GOT3 (cell line): ENCODE data around the gene SMPD3.

Experiments used
- DNase-seq: peaks from one replicate; lab custom pipeline; 2025; ENCODE audit warnings: mixed read lengths; lab: John Stamatoyannopoulos, UW

SMPD3 gene

GRCh38 chr16:68470461-68471150 lies 22.3 kb upstream of the SMPD3 start:
- DNase-seq, result no peak

DNA sequence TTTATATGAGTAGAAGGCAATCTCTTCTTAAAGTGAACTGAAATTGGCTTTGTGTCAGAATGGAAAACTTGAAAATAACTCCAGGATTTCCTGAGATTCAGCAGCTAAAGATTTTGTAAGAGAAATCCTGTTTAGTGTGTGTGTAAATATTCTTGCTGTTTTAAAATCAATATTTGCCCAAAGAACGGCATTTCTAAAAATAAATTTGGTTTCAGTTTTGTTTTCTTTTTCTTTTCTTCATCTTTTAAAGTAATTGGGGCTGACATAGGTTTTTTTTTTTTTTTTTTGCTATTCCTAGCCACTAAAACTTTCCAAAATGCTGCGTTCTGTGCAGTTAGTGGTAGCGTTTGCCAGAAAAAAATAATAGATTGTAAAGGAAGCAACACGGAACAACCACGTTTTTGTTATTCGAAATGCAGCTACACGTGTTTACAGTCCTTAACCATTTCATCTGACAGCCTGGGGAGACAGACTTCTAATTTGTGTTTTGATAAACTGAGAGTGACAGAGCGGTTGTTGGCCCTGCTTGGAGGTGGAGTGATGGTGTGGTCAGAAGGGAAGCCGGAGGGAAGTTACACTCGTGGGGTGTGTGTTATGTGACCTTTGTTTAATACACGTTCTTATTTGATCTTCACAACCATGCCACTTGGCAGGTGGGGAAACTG lies 21.6 kb upstream of the SMPD3 start:
- DNase-seq, result no peak

GRCh38 chr16:68468842-68469241 lies 20.5 kb upstream of the SMPD3 start:
- no peak for DNase-seq

- DNase-seq, result no peak
These were observed 17.9 kb upstream of the SMPD3 start for GRCh38 chr16:68466174-68466573.

- no peak for DNase-seq
These were observed 15.6 kb upstream of the SMPD3 start for GRCh38 chr16:68463904-68464303.

GRCh38 chr16:68460067-68460466 lies 11.8 kb upstream of the SMPD3 start:
- no peak for DNase-seq

- no peak for DNase-seq
These were observed 11.1 kb upstream of the SMPD3 start for GRCh38 chr16:68459457-68459856.

GRCh38 chr16:68458551-68458950 lies 10.2 kb upstream of the SMPD3 start:
- DNase-seq, result no peak

DNA sequence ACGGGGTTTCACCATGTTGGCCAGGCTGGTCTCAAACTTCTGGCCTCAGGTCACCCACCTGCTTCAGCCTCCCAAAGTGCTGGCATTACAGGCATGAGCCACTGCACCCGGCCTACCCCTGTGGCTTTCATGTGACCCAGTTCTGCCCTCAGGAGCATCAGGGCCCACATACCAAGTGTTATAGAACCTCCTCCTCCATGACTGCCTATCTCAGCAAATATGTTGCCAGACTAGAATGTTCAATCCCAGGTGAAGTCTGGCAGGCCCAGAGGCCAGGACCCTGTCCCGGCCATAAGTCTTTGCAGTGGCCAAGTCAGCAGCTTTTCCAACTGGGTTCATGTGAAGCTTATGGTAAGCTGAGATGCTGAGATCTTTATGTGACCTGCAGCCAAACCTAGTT lies 9.8 kb upstream of the SMPD3 start:
- no peak for DNase-seq

GRCh38 chr16:68455631-68456030 lies 7.3 kb upstream of the SMPD3 start:
- no peak for DNase-seq

GRCh38 chr16:68454920-68455435 lies 6.7 kb upstream of the SMPD3 start:
- no peak for DNase-seq

GRCh38 chr16:68453816-68454215 lies 5.5 kb upstream of the SMPD3 start:
- no peak for DNase-seq

DNA sequence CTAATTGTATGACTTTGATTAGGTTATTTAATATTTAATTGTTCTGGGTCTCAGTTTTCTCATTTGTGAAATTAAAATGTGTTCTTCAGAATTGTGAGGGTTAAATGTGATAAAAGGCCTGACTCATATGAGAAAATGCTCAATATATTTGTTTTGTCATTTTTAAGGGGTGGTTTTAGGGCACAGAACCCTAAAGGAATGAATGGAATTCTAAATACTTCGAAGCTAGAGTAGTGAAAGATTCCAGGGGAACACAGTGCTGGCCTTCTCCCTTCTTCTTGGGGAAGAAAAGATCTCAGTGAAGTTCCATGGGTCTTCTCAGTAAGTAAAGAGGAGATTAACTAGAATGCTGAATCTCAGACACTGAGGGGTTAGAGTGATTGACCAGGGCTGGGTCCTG lies 3.9 kb upstream of the SMPD3 start:
- no peak for DNase-seq

- no peak for DNase-seq
These were observed 3.4 kb upstream of the SMPD3 start for GRCh38 chr16:68451676-68452075.

GRCh38 chr16:68450741-68451255 lies 2.5 kb upstream of the SMPD3 start:
- DNase-seq, result no peak

DNA sequence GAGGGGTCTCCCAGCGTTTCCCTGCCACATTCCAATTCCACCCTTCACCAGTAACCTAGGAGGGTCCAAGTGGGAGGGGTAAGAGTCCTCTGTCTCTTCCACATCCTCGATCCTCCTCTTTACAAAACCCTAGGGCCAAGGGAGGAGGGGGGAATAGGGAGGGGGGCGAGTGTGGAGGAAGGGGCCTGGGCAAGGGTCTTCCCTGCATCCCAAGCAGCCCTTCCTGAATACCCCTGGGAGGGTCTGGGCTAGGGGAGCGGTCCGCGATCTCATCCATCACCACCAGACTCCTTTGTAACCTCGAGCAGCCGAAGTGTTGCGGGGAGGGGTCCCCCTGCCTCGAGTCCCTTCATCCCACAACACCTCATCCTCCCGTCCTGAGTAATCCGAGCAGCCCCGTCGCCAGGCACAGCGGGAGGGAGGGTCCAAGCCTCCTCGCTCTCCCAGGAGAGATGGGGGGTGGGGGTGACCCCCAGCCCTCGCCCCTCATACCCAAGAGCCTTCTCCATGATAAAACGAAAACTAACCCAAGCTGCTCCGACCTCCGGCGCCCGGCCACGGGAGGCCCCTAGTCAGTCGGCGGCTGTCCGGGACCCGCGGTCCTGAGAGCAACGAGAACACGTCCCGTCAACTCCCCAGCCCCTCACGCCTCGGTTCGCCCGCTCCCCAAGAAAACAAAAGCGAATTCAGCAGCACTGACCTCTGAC lies 502 bp downstream of the SMPD3 start:
- DNase-seq, result no peak

DNA sequence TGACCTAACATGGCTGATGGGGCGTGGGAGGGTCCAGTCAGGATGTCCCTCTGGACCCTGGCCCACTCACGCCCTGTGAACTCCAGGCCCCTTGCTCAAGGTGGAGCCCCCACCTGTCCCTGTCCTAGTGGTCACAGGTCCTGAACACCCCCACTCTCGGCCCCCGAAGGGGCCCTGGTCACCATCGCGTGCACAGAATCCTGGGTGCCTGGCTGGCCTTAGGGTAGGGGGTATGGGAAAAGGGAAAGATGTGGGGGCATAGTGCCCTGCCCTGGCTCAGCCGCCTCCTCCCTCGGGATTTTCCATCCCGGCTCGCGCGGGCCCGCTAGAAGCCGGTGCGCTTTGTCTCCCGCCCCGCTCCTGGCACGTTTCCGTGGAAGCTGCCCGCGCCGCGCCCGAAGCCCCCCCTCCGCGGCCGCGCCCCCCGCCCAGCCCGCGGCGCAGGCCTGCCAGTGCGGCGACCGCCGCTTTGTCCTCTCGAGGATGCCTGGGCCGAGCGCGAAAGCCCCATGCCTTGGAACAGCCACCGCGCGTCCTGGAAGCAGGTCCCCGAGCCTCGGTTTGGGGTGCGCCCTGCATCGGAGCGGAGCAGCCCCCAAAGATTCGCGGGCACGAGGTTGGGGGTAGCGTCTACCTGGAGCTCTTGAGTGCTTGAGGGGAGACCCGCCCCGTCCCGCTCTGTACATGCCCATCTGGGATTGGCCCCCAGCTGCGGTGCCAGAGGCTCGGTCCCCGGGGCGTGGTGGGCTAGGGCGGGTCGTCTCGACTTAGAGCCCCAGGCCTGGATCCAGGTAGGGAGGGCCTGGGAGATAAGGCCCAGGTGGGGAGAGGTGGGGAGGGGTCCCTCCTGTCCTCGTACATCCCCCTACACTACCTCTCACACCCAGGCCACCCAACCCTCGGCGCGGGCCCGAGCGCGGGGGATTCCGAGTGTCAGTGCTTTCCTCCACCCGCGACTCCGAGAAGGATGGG lies 1.3 kb downstream of the SMPD3 start:
- DNase-seq, result no peak

DNA sequence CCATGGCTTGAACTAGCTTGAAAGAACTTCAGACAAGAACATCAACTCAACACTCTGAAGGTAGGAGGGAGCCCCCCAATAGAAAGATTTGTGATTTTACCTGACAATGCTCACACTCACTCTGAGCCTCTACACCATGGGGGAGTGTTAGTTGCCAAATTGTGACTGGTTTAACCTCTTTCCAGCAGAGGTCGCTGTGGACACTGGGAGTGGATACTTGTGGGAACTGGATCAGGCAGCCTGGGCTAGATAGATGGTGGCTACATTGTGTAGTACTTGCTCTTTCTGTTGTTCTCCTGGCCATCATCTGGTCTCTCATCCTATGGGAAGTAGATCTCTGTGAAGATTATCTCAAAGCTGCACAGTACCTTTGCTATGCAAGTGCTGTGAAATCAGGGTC lies 2.9 kb downstream of the SMPD3 start:
- DNase-seq, result no peak

GRCh38 chr16:68444056-68444657 lies 4.2 kb downstream of the SMPD3 start:
- no peak for DNase-seq

DNA sequence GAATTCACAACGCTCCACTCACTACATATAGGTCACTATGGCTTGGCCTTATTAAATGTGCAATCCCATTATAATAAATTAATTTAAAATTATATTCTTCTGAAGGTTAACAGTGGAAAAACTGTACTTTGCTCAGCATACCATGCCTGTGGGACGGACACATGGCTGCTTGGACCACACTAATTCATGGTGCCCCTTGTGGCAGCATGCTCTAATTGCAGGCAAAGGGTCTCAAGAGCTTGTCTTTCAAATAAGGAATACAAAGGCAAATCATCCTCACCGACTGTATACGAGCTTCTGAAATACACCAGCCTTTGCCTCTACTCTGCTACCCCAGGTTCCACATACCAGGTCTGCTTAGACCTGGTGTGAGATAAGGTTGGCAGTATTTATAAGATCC lies 11.7 kb downstream of the SMPD3 start:
- no peak for DNase-seq

DNA sequence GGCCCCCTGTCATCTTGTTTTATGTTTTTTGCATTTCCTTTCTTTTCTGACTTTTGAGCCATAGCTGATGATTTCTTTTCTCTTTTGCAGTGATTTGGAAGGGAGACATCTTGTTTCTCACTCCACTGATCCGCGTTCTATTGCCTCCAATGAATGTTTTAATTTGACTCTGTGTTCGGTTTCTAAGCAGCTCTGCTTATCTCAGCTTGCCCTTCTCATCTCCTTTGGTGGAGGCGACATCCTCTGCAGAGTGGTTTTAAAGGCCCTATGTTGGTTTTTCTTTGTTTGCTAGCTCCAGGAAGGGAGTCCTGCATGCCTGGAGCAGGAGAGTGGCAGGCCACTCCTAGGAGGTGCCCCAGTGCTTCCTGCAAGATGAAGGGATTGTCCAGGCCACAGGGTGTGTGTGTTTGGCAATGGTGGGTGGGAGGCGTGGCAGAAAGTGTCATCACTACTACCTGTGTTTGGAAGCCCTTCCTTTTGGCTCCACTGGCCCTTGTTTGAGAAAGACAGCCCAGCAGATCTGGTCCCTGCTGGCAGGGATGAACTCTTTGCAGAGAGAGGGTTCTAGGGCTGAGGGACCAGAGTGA lies 13.6 kb downstream of the SMPD3 start:
- no peak for DNase-seq
